ENCODE results near the gene SLC38A4. TPM values are rescaled to one million over a fixed set of nuclear protein-coding genes. Genes with fewer than 3 reads are reported as not detected.

Gene SLC38A4, protein sequence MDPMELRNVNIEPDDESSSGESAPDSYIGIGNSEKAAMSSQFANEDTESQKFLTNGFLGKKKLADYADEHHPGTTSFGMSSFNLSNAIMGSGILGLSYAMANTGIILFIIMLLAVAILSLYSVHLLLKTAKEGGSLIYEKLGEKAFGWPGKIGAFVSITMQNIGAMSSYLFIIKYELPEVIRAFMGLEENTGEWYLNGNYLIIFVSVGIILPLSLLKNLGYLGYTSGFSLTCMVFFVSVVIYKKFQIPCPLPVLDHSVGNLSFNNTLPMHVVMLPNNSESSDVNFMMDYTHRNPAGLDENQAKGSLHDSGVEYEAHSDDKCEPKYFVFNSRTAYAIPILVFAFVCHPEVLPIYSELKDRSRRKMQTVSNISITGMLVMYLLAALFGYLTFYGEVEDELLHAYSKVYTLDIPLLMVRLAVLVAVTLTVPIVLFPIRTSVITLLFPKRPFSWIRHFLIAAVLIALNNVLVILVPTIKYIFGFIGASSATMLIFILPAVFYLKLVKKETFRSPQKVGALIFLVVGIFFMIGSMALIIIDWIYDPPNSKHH
- polyA plus RNA-seq (2013, experiment 1 of 2): 12.0 TPM
- 12.5 TPM for polyA plus RNA-seq (2013, experiment 2 of 2)

- WGBS, 2 donors (ENCODE audit: extremely low coverage in 2 of 2, insufficient read length in 2 of 2, insufficient replicate concordance in 1 of 2): no CpG with 5 or more reads among the region's 29 CpGs
- DNase-seq (ENCODE audit: low spot score): peak; percentile 57
- no peak within 1 kb of the TSS for H2BK15ac ChIP-seq (ENCODE audit: low read length)
- H3K4me1 ChIP-seq (ENCODE audit: control insufficient read depth in 2 of 2, insufficient read depth in 1 of 2, low read depth in 1 of 2, low read length in 2 of 2): peaks cover 0 to 6% of the 10 kb centered on the region in 2 donors
- H2BK120ac ChIP-seq (ENCODE audit: low read depth, low read length): no peak within 1 kb of the TSS
- no peaks in the 10 kb centered on the region for H3K36me3 ChIP-seq (replicated peaks in 1 of 2; ENCODE audit: control insufficient read depth in 2 of 2, insufficient read depth in 2 of 2, low read length in 2 of 2)
- no peak within 1 kb of the TSS for H3K4ac ChIP-seq (ENCODE audit: low read length)
- H2BK5ac ChIP-seq (ENCODE audit: low read length): no peak within 1 kb of the TSS
- peaks cover 4 to 20% (median 7%) of the 10 kb centered on the region in 3 experiments for H3K27me3 ChIP-seq (ENCODE audit: control insufficient read depth in 3 of 3, insufficient read depth in 3 of 3, low read depth in 1 of 3, low read length in 3 of 3)
- peak within 1 kb of the TSS; percentile 87 for H2AFZ ChIP-seq (ENCODE audit: low read length)
- H3K14ac ChIP-seq (ENCODE audit: low read length): no peak within 1 kb of the TSS
- no peaks in the 10 kb centered on the region for H3K79me1 ChIP-seq (ENCODE audit: low read depth, low read length)
- H2BK12ac ChIP-seq (ENCODE audit: low read length): no peak within 1 kb of the TSS
- peak within 1 kb of the TSS in 1 of 2 donors; percentile 75 for H3K4me3 ChIP-seq (ENCODE audit: low read length in 2 of 2)
- H3K27ac ChIP-seq (replicated peaks; ENCODE audit: low read length): peak within 1 kb of the TSS; percentile 69
- H2AK5ac ChIP-seq (ENCODE audit: low read depth, low read length): no peak within 1 kb of the TSS
- no peak within 1 kb of the TSS for H4K8ac ChIP-seq (ENCODE audit: low read depth, low read length)
- no peaks in the 10 kb centered on the region for H3K9me3 ChIP-seq (replicated peaks in 1 of 2; ENCODE audit: control insufficient read depth in 2 of 2, insufficient read depth in 1 of 2, low read depth in 1 of 2, low read length in 2 of 2)
- H3K18ac ChIP-seq (ENCODE audit: low read length): peak within 1 kb of the TSS; percentile 80
- H3K4me2 ChIP-seq (ENCODE audit: insufficient read depth, low read length, poor library complexity, severe bottlenecking): peak within 1 kb of the TSS; percentile 48
- no peak within 1 kb of the TSS for H3K23ac ChIP-seq (ENCODE audit: low read depth, low read length, poor library complexity)
- no peak within 1 kb of the TSS for H4K91ac ChIP-seq (ENCODE audit: low read depth, low read length, poor library complexity)
- H3K9ac ChIP-seq (ENCODE audit: low read depth, low read length, poor library complexity): no peak within 1 kb of the TSS
Observed at GRCh38 chr12:46825591-46826414, at the start of gene SLC38A4. TSS of gene SLC38A4 (minus strand) at chr12:46825997. CDS start at chr12:46793071, 32,926 bp downstream.

- Histone ChIP-seq H3K4me1 (ENCODE audit: control insufficient read depth in 2 of 2, insufficient read depth in 1 of 2, low read depth in 1 of 2, low read length in 2 of 2) (peaks cover 0 to 3% of the 10 kb centered on the region in 2 donors), H3K27me3 (ENCODE audit: control insufficient read depth in 3 of 3, insufficient read depth in 3 of 3, low read depth in 1 of 3, low read length in 3 of 3) (no peaks in the 10 kb centered on the region), H3K27ac (replicated peaks; ENCODE audit: low read length) (no peak overlapping the region), H3K23ac (ENCODE audit: low read depth, low read length, poor library complexity) (no peak overlapping the region), H4K8ac (ENCODE audit: low read depth, low read length) (no peak overlapping the region), H2AK5ac (ENCODE audit: low read depth, low read length) (no peak overlapping the region), H3K14ac (ENCODE audit: low read length) (no peak overlapping the region), H2BK15ac (ENCODE audit: low read length) (no peak overlapping the region), H3K9ac (ENCODE audit: low read depth, low read length, poor library complexity) (no peak overlapping the region), H3K4me2 (ENCODE audit: insufficient read depth, low read length, poor library complexity, severe bottlenecking) (no peak overlapping the region), H2AFZ (ENCODE audit: low read length) (no peak overlapping the region), H4K91ac (ENCODE audit: low read depth, low read length, poor library complexity) (no peak overlapping the region), H2BK5ac (ENCODE audit: low read length) (no peak overlapping the region), H3K36me3 (replicated peaks in 1 of 2; ENCODE audit: control insufficient read depth in 2 of 2, insufficient read depth in 2 of 2, low read length in 2 of 2) (no peaks in the 10 kb centered on the region), H3K79me1 (ENCODE audit: low read depth, low read length) (no peaks in the 10 kb centered on the region), H3K9me3 (replicated peaks in 1 of 2; ENCODE audit: control insufficient read depth in 2 of 2, insufficient read depth in 1 of 2, low read depth in 1 of 2, low read length in 2 of 2) (peaks cover 0 to 9% of the 10 kb centered on the region in 2 donors), H3K4ac (ENCODE audit: low read length) (no peak overlapping the region), H2BK12ac (ENCODE audit: low read length) (no peak overlapping the region), H3K4me3 (ENCODE audit: low read length in 2 of 2) (no peak overlapping the region), H2BK120ac (ENCODE audit: low read depth, low read length) (no peak overlapping the region), H3K18ac (ENCODE audit: low read length) (no peak overlapping the region)
- DNase-seq (ENCODE audit: low spot score): no peak
- no CpG with 5 or more reads among the region's 1 CpG for WGBS, 2 donors (ENCODE audit: extremely low coverage in 2 of 2, insufficient read length in 2 of 2, insufficient replicate concordance in 1 of 2)
Observed at GRCh38 chr12:46875095-46875494, 49.3 kb upstream of the SLC38A4 start.

DNA sequence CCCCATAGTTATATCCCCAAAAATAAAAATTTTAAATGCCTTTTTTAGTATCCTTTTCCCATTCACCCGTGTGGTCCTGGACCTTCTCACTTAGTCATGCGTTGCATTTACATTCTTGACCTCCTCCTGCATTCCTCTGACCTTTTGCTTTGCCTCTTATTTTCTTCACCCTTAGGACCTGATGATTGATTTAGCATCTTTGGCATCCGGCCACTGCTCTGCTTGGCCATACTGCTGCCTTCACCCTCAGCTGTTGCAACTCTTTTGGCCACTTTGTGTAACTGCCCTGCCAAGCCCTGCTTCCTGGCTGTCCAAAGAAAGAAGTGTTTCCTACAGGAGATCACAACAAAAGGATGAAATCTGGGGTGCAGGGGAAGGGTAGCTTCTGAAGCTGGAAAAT lies 48.8 kb upstream of the SLC38A4 start:
- Histone ChIP-seq H3K27ac (replicated peaks; ENCODE audit: low read length) (no peak overlapping the region), H2BK120ac (ENCODE audit: low read depth, low read length) (no peak overlapping the region), H2AFZ (ENCODE audit: low read length) (no peak overlapping the region), H2AK5ac (ENCODE audit: low read depth, low read length) (no peak overlapping the region), H2BK12ac (ENCODE audit: low read length) (no peak overlapping the region), H3K4ac (ENCODE audit: low read length) (no peak overlapping the region), H3K27me3 (ENCODE audit: control insufficient read depth in 3 of 3, insufficient read depth in 3 of 3, low read depth in 1 of 3, low read length in 3 of 3) (no peaks in the 10 kb centered on the region), H4K8ac (ENCODE audit: low read depth, low read length) (no peak overlapping the region), H3K79me1 (ENCODE audit: low read depth, low read length) (no peaks in the 10 kb centered on the region), H3K9me3 (replicated peaks in 1 of 2; ENCODE audit: control insufficient read depth in 2 of 2, insufficient read depth in 1 of 2, low read depth in 1 of 2, low read length in 2 of 2) (peaks cover 0 to 9% of the 10 kb centered on the region in 2 donors), H3K4me1 (ENCODE audit: control insufficient read depth in 2 of 2, insufficient read depth in 1 of 2, low read depth in 1 of 2, low read length in 2 of 2) (peaks cover 0 to 3% of the 10 kb centered on the region in 2 donors), H3K23ac (ENCODE audit: low read depth, low read length, poor library complexity) (no peak overlapping the region), H2BK5ac (ENCODE audit: low read length) (no peak overlapping the region), H3K18ac (ENCODE audit: low read length) (no peak overlapping the region), H3K14ac (ENCODE audit: low read length) (peak overlapping the region; percentile 75), H3K36me3 (replicated peaks in 1 of 2; ENCODE audit: control insufficient read depth in 2 of 2, insufficient read depth in 2 of 2, low read length in 2 of 2) (no peaks in the 10 kb centered on the region), H3K4me3 (ENCODE audit: low read length in 2 of 2) (no peak overlapping the region), H3K4me2 (ENCODE audit: insufficient read depth, low read length, poor library complexity, severe bottlenecking) (no peak overlapping the region), H3K9ac (ENCODE audit: low read depth, low read length, poor library complexity) (no peak overlapping the region), H2BK15ac (ENCODE audit: low read length) (no peak overlapping the region), H4K91ac (ENCODE audit: low read depth, low read length, poor library complexity) (no peak overlapping the region)
- no CpG with 5 or more reads among the region's 3 CpGs for WGBS, 2 donors (ENCODE audit: extremely low coverage in 2 of 2, insufficient read length in 2 of 2, insufficient replicate concordance in 1 of 2)
- no peak for DNase-seq (ENCODE audit: low spot score)
